ENCODE results near the gene TRIP13.

DNA sequence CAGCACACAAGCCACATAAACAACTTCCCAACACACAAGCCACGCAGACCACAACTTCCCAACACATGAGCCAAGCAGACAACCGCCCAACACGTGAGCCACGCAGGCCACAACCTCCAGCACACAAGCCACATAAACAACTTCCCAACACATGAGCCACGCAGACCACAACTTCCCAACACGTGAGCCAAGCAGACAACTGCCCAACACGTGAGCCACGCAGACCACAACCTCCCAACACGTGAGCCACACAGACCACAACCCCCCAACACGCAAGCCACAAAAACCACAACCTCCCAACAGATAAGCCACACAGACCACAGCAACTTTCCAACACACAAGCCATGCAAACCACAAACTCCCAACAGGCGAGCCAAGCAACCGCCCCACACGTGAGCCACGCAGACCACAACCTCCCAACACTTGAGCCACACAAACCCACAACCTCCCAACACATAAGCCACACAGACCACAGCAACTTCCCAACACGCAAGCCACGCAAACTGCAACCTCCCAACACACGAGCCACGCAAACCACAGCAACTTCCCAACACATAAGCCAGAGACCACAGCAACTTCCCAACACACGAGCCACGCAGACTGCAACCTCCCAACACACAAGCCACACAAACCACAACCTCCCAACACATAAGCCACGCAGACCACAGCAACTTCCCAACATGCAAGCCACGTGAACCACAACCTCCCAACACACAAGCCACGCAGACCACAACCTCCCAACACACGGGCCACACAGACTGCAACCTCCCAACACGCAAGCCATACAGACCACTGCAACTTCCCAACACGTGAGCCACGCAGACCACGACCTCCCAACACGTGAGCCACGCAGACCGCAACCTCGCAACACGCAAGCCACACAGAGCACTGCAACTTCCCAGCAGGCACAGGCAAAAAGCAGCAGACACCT, 10.2 kb upstream of the TRIP13 start:
- TF ChIP-seq, protein P1, sequence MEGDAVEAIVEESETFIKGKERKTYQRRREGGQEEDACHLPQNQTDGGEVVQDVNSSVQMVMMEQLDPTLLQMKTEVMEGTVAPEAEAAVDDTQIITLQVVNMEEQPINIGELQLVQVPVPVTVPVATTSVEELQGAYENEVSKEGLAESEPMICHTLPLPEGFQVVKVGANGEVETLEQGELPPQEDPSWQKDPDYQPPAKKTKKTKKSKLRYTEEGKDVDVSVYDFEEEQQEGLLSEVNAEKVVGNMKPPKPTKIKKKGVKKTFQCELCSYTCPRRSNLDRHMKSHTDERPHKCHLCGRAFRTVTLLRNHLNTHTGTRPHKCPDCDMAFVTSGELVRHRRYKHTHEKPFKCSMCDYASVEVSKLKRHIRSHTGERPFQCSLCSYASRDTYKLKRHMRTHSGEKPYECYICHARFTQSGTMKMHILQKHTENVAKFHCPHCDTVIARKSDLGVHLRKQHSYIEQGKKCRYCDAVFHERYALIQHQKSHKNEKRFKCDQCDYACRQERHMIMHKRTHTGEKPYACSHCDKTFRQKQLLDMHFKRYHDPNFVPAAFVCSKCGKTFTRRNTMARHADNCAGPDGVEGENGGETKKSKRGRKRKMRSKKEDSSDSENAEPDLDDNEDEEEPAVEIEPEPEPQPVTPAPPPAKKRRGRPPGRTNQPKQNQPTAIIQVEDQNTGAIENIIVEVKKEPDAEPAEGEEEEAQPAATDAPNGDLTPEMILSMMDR (IDR thresholded peaks at IDR 0.05) = no peak
- no peak for TF ChIP-seq POLR2A (IDR thresholded peaks at IDR 0.05)

Measured in Peyer's patch (tissue), 4 donors.